Right lobe of liver (tissue), 6 donors: Measurements from ENCODE around the gene VPS13C. TPM values are rescaled to one million over a fixed set of nuclear protein-coding genes. Genes with fewer than 3 reads are reported as not detected.

Experiments
- ATAC-seq, 4 donors: fragments of 200-7000 bp; cut with Tn5 transposase; one replicate each; pipeline ENCODE4 v1.9.1; 2020; ENCODE audit warnings: mild to moderate bottlenecking in 4 of 4, moderate library complexity in 4 of 4
- DNase-seq, 3 donors: peaks; one replicate each; pipeline ENCODE4 v3.0.0-alpha.2; 2020
- H3K27ac ChIP-seq, 3 donors: fragments of 200-600 bp; one replicate each; pipeline ENCODE4 v1.8.0; 2022
- H3K27me3 ChIP-seq, 2 donors: fragments of 200-600 bp; one replicate each; pipeline ENCODE4 v1.8.0; 2022
- H3K36me3 ChIP-seq, 4 donors: fragments of 200-600 bp; sonication (generic) in 1 of 4; one replicate each; pipeline versions ENCODE4 v1.5.1 to v1.8.0; 2017 to 2022; ENCODE audit warnings: control low read depth in 1 of 4
- H3K4me1 ChIP-seq, 4 donors: fragments of 200-600 bp; sonication (generic) in 1 of 4; one replicate each; pipeline versions ENCODE4 v1.5.1 to v1.8.0; 2017 to 2022; ENCODE audit warnings: control low read depth in 1 of 4
- H3K4me3 ChIP-seq, 3 donors: fragments of 200-600 bp; one replicate each; pipeline ENCODE4 v1.8.0; 2022
- H3K9me3 ChIP-seq, 4 donors: fragments of 200-600 bp; sonication (generic) in 1 of 4; one replicate each; pipeline versions ENCODE4 v1.5.1 to v1.8.0; 2017 to 2022; ENCODE audit warnings: control low read depth in 1 of 4
- CTCF ChIP-seq, 4 donors: fragments of 200-600 bp in 3 of 4; fragments of 450-650 bp in 1 of 4; IDR thresholded peaks; one replicate each; pipeline versions ENCODE4 v1.5.1 to v1.8.0; 2016 to 2022; ENCODE audit warnings: antibody characterized with exemption in 4 of 4, mild to moderate bottlenecking in 2 of 4
- POLR2A ChIP-seq: fragments of 450-650 bp; IDR thresholded peaks from one replicate; pipeline ENCODE4 v1.6.1; 2017; ENCODE audit warnings: antibody characterized with exemption, mild to moderate bottlenecking
- WGBS: methylation state at CpG from one replicate; pipeline ENCODE4 v1.1.6; 2018; ENCODE audit warnings: low coverage, low lambda C conversion rate; ENCODE audit not compliant: insufficient coverage; ENCODE audit errors: missing lambda C conversion rate; 5-methylcytosine and 5-hydroxymethylcytosine counted together
- intact Hi-C, 2 donors: fragments of 100-400 bp; cut with DNase I; formaldehyde crosslinking; loops; one replicate each; pipeline versions ENCODE4 v1.11.2 to v1.14.1; 2022
- total RNA-seq, 6 experiments: library from RNA; depleted of rRNA in 2 of 6; stranded (reverse); fragments of >200 nt in 2 of 6; fragmentation: NEBNext Ultra II Directional in 3 of 6; extraction: Animal tissue kit (Norgen Biotek cat#: 25700) in 3 of 6; gene quantifications; one replicate each; pipeline versions ENCODE4 v1.1.0 to v1.2.4, GENCODE V29; 2016 to 2023
- donor health status: DM: no; HTN: yes; CAD: no.
- donor health status: DM: no; HTN: no; CAD: no.
- donor health status: DM: no; HTN: no; CAD: no.
- donor health status: DM: no; HTN: yes; CAD: no.
- donor health status: DM: no; HTN: yes; CAD: no.

The VPS13C gene
- total RNA-seq, 6 experiments from 2014 or later, result 17.5 to 34.6 (median 27.3) TPM

- Histone ChIP-seq H3K27ac (no peak overlapping the region), H3K4me3 (no peak overlapping the region), H3K9me3 (no peaks in the 10 kb centered on the region), H3K27me3 (no peaks in the 10 kb centered on the region), H3K4me1 (no peaks in the 10 kb centered on the region), H3K36me3 (no peaks in the 10 kb centered on the region)
- ATAC-seq (no peak), DNase-seq (no peak)
- TF ChIP-seq POLR2A (no peak), CTCF (IDR thresholded peaks at IDR 0.05) (no peak)
- intact Hi-C loops, result no loop called here
- 90% methylated on average over 2 of the region's 7 CpGs for WGBS
Observed at GRCh38 chr15:61829514-61829889, 230.7 kb downstream of the VPS13C start.

- WGBS, result 71% methylated on average over 5 of the region's 6 CpGs
- no peak for DNase-seq
Observed at GRCh38 chr15:61828860-61829513, 231.3 kb downstream of the VPS13C start.

GRCh38 chr15:61828008-61828407 lies 232.2 kb downstream of the VPS13C start:
- intact Hi-C loops, result no loop called here
- WGBS, result 80% methylated on average over 6 of the region's 13 CpGs
- no peak for ATAC-seq

More at GRCh38 chr15:61828860-61829513, 231.3 kb downstream of the VPS13C start:
- Histone ChIP-seq H3K4me3 (no peak overlapping the region), H3K9me3 (no peaks in the 10 kb centered on the region), H3K36me3 (no peaks in the 10 kb centered on the region), H3K27ac (no peak overlapping the region), H3K4me1 (no peaks in the 10 kb centered on the region), H3K27me3 (no peaks in the 10 kb centered on the region)
- TF ChIP-seq CTCF (IDR thresholded peaks at IDR 0.05) (no peak), POLR2A (no peak)
- ATAC-seq, result no peak
- intact Hi-C loops, result no loop called here

DNA sequence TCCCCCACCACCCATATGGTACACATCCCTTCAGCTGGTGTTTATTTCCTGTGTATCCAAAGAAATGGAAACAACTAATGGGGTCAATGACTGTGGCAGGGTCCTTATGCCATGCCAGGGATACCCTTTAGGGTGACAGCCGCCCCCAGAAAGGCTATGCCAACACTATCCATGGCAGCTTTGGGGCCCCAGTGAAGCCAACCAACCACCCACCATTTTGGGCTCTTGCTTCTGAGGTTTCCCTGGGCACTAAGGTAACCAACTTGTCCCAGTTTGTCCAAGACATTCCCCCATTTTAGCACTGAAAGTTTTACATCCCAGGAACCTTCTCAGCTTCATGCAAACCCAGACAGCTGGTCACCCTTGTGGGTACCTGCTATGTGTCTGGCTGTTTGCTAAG lies 233.1 kb downstream of the VPS13C start:
- intact Hi-C loops, result no loop called here

More at GRCh38 chr15:61828008-61828407, 232.2 kb downstream of the VPS13C start:
- no peaks in the 10 kb centered on the region for H3K36me3 ChIP-seq
- H3K27ac ChIP-seq, result no peak overlapping the region
- no peaks in the 10 kb centered on the region for H3K27me3 ChIP-seq
- no peak overlapping the region for H3K4me3 ChIP-seq
- no peak for DNase-seq
- no peaks in the 10 kb centered on the region for H3K4me1 ChIP-seq
- H3K9me3 ChIP-seq, result no peaks in the 10 kb centered on the region
- TF ChIP-seq POLR2A (no peak), CTCF (IDR thresholded peaks at IDR 0.05) (no peak)

More for the DNA sequence above, 233.1 kb downstream of the VPS13C start:
- no peaks in the 10 kb centered on the region for H3K27me3 ChIP-seq
- no peak for DNase-seq
- no peaks in the 10 kb centered on the region for H3K4me1 ChIP-seq
- ATAC-seq, result no peak
- no CpG with 5 or more reads among the region's 1 CpG for WGBS
- no peak overlapping the region for H3K4me3 ChIP-seq
- H3K27ac ChIP-seq, result no peak overlapping the region
- no peaks in the 10 kb centered on the region for H3K36me3 ChIP-seq
- TF ChIP-seq POLR2A (no peak), CTCF (IDR thresholded peaks at IDR 0.05) (no peak)
- no peaks in the 10 kb centered on the region for H3K9me3 ChIP-seq
